AG04449 (cell line): Measurements from ENCODE around the gene SH3RF1.
"Not testable (repeated sequence)": the region's sequence is repeated elsewhere in the genome, so short reads cannot be mapped to it uniquely, and the experiment has no call there.

Experiments
- CTCF ChIA-PET: fragments of 350-600 bp; formaldehyde crosslinking; extraction: SDS; loops from one replicate; lab custom pipeline; 2021; ENCODE audit warnings: antibody characterized with exemption; lab: Yijun Ruan, JAX
- POLR2A ChIA-PET: fragments of 400-600, 350-600 bp; formaldehyde crosslinking; extraction: SDS; loops from one replicate; lab custom pipeline; 2020; ENCODE audit warnings: antibody characterized with exemption, inconsistent platforms; lab: Yijun Ruan, JAX
- DNase-seq: peaks from one replicate; pipeline ENCODE4 v3.0.0-alpha.2; 2010; ENCODE audit warnings: low read depth, low spot score
- H3K4me3 ChIP-seq: 2 replicates; pipeline ENCODE4 v1.5.1; 2011; ENCODE audit warnings: low read depth, mild to moderate bottlenecking, control low read depth, low read length
- TF ChIP-seq, protein P1 (sequence below): IDR thresholded peaks from one replicate; pipeline ENCODE4 v1.5.1; 2011; ENCODE audit warnings: mild to moderate bottlenecking, moderate library complexity, low read length, control low read depth, inconsistent platforms; ENCODE audit not compliant: insufficient read depth; ENCODE audit errors: missing control alignments

SH3RF1 gene

DNA sequence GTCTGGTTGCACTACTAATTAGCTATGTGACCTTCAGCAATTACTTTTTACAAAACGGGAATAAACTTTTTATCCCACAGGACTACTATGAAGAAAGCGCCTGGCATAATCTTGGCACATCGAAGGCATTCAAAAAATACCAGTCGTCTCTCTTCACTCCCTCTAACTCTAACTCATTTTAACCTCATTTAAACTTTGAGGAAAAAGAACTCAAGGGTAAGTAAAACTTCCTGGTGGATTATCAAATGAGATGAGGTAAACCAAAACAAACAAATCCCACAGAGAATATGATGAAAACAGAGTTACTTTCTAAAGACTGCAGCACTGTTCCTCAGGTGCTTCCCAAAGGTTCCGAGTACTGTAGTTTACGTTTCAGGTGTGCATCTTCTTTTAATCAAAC lies 66.9 kb downstream of the SH3RF1 start:
- POLR2A ChIA-PET, result interaction anchor here (0.7 kb wide), 1 partner anchor 134 kb away, joined by 5 read pairs; no protein-coding TSS in a partner anchor
- DNase-seq, result no peak
- H3K4me3 ChIP-seq, result no peak overlapping the region
- TF ChIP-seq, protein P1, sequence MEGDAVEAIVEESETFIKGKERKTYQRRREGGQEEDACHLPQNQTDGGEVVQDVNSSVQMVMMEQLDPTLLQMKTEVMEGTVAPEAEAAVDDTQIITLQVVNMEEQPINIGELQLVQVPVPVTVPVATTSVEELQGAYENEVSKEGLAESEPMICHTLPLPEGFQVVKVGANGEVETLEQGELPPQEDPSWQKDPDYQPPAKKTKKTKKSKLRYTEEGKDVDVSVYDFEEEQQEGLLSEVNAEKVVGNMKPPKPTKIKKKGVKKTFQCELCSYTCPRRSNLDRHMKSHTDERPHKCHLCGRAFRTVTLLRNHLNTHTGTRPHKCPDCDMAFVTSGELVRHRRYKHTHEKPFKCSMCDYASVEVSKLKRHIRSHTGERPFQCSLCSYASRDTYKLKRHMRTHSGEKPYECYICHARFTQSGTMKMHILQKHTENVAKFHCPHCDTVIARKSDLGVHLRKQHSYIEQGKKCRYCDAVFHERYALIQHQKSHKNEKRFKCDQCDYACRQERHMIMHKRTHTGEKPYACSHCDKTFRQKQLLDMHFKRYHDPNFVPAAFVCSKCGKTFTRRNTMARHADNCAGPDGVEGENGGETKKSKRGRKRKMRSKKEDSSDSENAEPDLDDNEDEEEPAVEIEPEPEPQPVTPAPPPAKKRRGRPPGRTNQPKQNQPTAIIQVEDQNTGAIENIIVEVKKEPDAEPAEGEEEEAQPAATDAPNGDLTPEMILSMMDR, result no peak
- CTCF ChIA-PET, result interaction anchor here (0.6 kb wide), 1 partner anchor 282 kb away, joined by 3 read pairs; no protein-coding TSS in a partner anchor

DNA sequence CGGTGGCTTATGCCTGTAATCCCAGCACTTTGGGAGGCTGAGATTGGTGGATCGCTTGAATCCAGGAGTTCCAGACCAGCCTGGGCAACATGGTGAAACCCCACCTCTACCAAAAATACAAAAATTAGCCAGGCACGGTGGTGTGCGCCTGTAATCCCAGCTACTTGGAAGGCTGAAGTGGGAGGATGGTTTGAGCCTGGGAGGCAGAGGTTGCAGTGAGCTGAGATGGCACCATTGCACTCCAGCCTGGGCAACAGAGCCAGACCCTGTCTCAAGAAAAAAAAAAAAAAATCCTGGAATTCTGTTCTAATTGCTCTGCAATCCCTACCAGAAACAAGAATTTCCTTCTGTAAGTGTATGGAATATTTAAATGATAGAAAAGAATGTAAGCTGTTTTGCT lies 67.5 kb downstream of the SH3RF1 start:
- not testable (repeated sequence) for H3K4me3 ChIP-seq, DNase-seq
- POLR2A ChIA-PET, result interaction anchor here (0.7 kb wide), 1 partner anchor 133 kb away, joined by 5 read pairs; no protein-coding TSS in a partner anchor
- CTCF ChIA-PET, result interaction anchor here (1.1 kb wide), 1 partner anchor 16 kb away, joined by 3 read pairs; no protein-coding TSS in a partner anchor

- H3K4me3 ChIP-seq, result no peak overlapping the region
- TF ChIP-seq, protein P1, result no peak
- ChIA-PET CTCF (interaction anchor here (0.9 to 1.1 kb wide), 2 partner anchors 9 to 16 kb away, joined by 3 to 4 read pairs; no protein-coding TSS in a partner anchor), POLR2A (no interaction called here)
- DNase-seq, result no peak
Observed at GRCh38 chr4:169202878-169203277, 67.9 kb downstream of the SH3RF1 start.

GRCh38 chr4:169202145-169202699 lies 68.5 kb downstream of the SH3RF1 start:
- ChIA-PET CTCF (interaction anchor here (0.9 to 1.1 kb wide), 2 partner anchors 8 to 15 kb away, joined by 3 to 4 read pairs; no protein-coding TSS in a partner anchor), POLR2A (no interaction called here)
- no peak overlapping the region for H3K4me3 ChIP-seq
- TF ChIP-seq, protein P1, result no peak
- DNase-seq, result no peak

GRCh38 chr4:169201222-169202144 lies 69.3 kb downstream of the SH3RF1 start:
- ChIA-PET CTCF (no interaction called here), POLR2A (no interaction called here)
- TF ChIP-seq, protein P1, result no peak
- DNase-seq, result no peak
- H3K4me3 ChIP-seq, result no peak overlapping the region

GRCh38 chr4:169200361-169201030 lies 70.3 kb downstream of the SH3RF1 start:
- ChIA-PET CTCF (no interaction called here), POLR2A (no interaction called here)
- TF ChIP-seq, protein P1, result no peak
- H3K4me3 ChIP-seq, result no peak overlapping the region
- no peak for DNase-seq
